IPS-11a (cell line): ENCODE measurements around the gene PCBP3.

Experiments
- H3K4me3 ChIP-seq: one replicate; pipeline ENCODE4 v1.5.1; 2013; ENCODE audit warnings: low read depth, low read length, control low read depth

PCBP3 gene

GRCh38 chr21:45918835-45919447 is 275.4 kb downstream of the PCBP3 start:
- H3K4me3 ChIP-seq = no peak overlapping the region

GRCh38 chr21:45919593-45919992 is 276.1 kb downstream of the PCBP3 start:
- no peak overlapping the region for H3K4me3 ChIP-seq

- no peak overlapping the region for H3K4me3 ChIP-seq
Observed at GRCh38 chr21:45920824-45921600, 277.5 kb downstream of the PCBP3 start.

GRCh38 chr21:45921917-45922316 is 278.4 kb downstream of the PCBP3 start:
- H3K4me3 ChIP-seq = no peak overlapping the region

DNA sequence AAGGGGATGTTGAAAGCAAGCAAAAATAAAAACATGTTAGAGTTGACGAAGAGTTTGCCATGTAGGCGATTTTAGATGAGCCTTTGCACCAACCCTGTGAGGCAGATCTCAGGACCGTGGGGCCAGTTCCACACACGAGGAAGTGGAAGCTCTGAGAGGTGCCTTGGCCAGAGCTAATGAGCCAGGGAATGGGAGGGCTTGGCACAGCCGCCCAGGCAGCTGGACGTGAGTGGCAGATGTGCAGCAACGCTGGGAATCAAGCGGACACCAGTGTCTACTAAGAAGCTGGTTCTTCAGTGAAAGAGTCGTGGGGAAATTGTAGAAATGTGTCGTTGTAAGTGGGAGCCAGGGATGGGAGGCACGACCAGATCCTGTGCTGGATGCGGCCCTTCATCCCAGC is 279.1 kb downstream of the PCBP3 start:
- H3K4me3 ChIP-seq = no peak overlapping the region

GRCh38 chr21:45923146-45923545 is 279.6 kb downstream of the PCBP3 start:
- no peak overlapping the region for H3K4me3 ChIP-seq

- H3K4me3 ChIP-seq = no peak overlapping the region
Observed at GRCh38 chr21:45926281-45926680, 282.8 kb downstream of the PCBP3 start.

GRCh38 chr21:45927032-45927431 is 283.5 kb downstream of the PCBP3 start:
- no peak overlapping the region for H3K4me3 ChIP-seq

GRCh38 chr21:45927851-45928850 is 284.6 kb downstream of the PCBP3 start:
- H3K4me3 ChIP-seq = no peak overlapping the region

GRCh38 chr21:45929449-45929848 is 285.9 kb downstream of the PCBP3 start:
- H3K4me3 ChIP-seq = no peak overlapping the region

GRCh38 chr21:45930231-45930760 is 286.8 kb downstream of the PCBP3 start:
- no peak overlapping the region for H3K4me3 ChIP-seq

DNA sequence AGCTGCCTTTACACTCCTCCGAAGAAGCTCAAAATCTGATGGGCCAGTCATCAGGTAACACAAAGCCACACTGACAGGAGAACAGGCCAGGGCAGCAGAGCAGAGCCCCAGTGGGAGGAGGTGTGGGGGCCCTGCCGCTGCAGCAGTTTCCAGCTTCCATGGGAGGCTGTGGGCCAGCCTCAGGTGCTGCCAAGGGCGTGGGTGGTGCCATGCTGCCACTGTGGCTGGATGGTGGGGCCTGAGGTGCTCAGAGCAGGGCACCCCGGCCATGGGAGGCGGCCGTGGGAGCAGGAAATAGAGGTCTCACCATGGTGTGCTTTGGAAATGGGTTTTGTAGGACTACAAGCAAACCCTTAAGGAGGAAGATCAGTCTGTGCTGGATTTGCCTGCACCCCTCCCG is 287.3 kb downstream of the PCBP3 start:
- no peak overlapping the region for H3K4me3 ChIP-seq

DNA sequence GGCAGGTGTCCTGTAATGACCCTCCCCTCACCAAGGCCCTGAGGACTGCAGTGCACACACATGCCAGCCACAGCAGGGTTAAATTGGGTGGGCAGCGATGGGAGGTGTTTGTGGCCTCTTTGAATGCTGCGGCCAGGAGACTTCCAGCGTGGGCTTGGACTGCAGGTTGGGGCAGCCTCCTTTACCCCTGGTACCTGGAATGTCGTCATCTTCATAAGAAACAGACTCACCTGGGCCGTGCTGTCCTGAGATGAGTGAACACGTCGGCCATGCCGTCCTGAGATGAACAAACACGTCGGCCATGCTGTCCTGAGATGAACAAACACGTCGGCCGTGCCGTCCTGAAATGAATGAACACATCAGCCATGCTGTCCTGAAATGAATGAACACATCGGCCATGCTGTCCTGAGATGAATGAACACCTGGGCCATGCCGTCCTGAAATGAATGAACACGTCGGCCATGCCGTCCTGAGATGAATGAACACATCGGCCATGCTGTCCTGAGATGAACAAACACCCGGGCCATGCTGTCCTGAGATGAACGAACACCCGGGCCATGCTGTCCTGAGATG is 288.0 kb downstream of the PCBP3 start:
- H3K4me3 ChIP-seq = no peak overlapping the region

DNA sequence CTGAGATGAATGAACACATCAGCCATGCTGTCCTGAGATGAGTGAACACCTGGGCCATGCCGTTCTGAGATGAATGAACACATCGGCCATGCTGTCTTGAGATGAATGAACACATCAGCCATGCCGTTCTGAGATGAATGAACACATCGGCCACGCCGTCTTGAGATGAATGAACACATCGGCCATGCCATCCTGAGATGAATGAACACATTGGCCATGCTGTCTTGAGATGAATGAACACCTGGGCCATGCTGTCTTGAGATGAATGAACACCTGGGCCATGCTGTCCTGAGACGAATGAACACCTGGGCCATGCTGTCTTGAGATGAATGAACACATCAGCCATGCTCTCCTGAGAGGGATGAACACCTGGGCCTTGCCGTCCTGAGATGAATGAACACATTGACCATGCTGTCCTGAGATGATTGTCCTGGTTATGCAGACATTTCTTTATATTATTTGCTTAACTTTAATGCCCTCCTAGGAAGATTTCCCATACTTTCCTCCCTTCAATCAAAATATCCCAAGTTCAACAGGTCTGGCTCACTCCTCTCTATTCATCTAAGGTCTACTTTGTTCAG is 289.5 kb downstream of the PCBP3 start:
- H3K4me3 ChIP-seq = no peak overlapping the region

GRCh38 chr21:45934085-45934484 is 290.6 kb downstream of the PCBP3 start:
- no peak overlapping the region for H3K4me3 ChIP-seq

- H3K4me3 ChIP-seq = no peak overlapping the region
Observed at GRCh38 chr21:45934554-45934953, 291.0 kb downstream of the PCBP3 start.

GRCh38 chr21:45935628-45936027 is 292.1 kb downstream of the PCBP3 start:
- no peak overlapping the region for H3K4me3 ChIP-seq

DNA sequence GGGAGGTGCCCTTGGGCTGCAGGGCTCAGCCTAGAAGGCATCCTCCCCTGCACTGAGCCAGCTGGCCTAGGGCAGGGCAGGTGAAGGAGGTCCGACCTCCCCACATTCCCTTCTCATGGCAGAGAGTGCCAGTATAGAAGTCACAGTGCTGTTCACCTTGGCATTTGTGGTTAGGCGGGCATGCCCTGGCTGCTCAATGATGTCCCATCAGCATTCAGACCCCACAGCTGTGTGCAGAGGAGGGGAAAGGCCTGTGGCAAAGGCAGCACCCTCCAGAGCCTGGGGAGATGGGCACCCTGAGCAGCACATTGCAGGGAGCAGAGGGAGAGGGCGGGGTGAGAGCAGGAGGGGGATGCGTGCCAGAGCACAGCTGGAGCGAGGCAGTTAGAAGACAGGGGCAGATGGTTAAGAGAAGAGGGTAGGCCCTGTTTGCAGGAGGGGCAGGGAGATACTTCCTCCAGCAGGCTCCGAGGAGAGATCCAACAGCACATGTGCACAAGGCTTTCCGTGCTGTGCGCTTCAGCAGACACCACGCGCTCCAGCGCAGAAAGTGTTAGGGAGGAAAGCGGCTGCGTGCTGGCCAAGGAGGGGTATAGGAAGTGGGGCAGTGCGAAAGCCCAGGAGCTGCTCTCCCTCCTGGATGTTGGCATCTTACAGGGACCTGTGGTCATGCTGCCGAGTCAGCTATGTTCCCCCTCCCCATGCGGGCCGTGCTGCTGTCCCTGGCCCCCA is 294.4 kb downstream of the PCBP3 start:
- H3K4me3 ChIP-seq = no peak overlapping the region

DNA sequence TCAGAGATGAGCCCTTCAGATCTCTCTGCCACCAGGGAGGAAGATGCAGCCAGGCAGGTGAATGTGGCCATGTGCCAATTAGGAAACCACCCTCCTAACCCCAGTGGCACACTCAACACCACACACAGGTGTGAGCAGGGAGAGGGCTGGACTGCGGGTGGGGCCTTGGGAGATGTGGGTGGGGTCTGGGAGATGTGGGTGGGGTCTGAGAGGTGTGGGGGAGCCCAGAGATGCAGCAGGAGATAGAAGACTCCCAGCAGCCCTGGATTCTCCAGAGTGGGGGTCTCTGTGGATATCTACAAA is 294.9 kb downstream of the PCBP3 start:
- no peak overlapping the region for H3K4me3 ChIP-seq
